Right hindlimb (tissue), 1 donor: ENCODE measurements around the gene ZBTB16.

Experiments used
- DNase-seq: peaks from one replicate; pipeline ENCODE4 v3.0.0-alpha.2; 2018

The ZBTB16 gene

DNA sequence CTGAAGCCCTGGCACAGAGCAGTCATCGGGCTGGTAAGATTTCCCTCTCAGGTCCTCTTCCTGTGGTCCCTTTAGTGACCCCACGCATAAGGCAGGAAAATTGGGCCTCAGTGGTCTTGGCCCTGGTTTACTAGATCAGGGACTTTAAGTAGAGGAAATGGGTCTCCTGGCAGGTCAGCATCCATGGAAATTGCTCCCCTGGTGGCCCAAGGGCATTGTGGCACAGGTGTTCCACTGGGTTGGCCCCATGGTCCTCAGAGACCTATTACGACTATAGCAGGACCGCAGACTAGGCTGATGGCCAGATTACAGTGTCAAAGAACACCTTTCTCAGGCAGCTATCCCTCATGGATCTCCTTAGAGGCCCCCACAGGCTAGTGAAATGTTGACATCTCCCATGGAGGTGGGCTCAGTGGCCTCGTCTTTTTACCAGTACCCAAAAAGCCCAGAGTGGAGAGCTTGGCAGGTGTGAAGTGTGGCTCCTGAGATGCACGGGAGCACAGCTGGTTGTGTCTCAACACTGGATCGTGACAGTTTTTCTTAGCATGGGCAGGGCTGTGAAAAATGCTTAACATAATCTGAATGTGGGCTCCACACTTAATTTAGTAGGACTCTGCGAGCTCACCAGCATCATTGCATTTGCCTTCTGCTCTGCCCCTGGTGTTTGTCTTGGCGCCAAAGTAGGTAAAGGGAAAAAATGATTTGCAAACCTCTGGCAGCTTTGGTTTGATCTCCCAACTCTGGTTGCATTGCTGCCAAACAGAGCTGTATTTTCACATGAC lies 74.2 kb downstream of the ZBTB16 start:
- no peak for DNase-seq

- no peak for DNase-seq
Measured at GRCh38 chr11:114134870-114135269, 75.4 kb downstream of the ZBTB16 start.

- no peak for DNase-seq
Measured at GRCh38 chr11:114135737-114136151, 76.2 kb downstream of the ZBTB16 start.

DNA sequence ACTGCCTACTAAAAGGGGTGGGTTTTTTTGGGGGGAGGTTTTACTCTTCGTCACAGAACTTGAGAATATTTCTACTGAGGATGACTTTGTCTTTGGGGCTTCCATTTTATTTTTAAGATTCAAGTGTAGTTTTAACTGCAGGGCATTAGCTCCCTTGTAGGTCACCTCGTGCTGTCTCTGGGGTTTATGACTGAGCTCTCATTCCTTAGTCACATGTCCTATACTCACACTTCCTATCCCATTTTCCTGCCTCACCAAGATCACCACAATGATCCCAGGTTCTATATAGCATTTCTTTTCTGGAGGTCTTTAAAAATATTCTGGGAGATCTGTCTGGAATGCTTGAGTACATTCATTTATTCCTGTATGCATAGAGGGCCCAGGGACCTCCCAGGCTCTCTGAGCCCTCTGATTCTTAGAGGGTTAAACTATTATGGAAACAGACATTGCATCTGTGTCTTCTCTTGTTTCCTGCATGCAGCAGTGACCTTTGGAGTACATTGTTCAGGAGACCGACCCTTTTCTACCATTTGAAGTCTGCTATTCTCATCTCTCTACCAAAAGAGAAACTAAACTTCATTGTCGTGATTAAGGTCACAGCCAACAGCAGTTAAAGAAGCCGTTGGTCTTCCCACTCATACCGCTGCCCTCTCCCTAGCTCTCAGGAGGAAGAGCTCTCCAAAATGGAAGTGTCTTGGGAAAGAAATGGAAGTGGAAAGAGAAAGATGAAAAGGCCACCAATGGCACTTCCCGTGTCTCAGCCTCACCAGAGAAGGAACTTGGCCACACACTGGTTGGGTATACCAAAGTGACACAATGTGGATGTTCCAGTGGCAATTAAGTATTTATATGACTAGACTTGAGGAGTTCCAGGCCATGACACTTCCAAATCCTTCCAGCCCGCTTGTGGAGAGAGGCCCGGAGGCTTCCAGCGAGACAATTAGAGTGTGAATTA lies 77.5 kb downstream of the ZBTB16 start:
- no peak for DNase-seq

DNA sequence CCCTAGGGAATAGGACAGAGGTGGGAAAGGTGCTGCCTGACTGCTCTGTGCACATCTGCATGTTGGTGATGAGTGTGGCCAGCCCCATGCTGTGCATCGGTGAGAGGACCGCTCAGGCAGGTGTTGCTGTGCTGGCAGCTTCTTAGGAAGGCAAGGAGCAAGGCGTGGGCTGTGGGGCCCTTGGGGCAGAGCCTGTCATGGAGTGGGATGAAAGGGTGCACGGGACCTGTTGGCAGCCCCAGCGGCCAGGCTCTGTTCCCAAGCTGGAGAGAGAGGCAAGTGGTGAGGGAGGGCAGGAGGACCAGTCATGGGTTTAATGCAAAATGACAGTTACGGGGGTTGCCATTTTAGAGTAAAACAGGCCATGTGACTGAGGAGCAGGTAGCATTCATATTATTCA lies 78.3 kb downstream of the ZBTB16 start:
- no peak for DNase-seq

- DNase-seq, result no peak
Measured at GRCh38 chr11:114138411-114138810, 78.9 kb downstream of the ZBTB16 start.

DNA sequence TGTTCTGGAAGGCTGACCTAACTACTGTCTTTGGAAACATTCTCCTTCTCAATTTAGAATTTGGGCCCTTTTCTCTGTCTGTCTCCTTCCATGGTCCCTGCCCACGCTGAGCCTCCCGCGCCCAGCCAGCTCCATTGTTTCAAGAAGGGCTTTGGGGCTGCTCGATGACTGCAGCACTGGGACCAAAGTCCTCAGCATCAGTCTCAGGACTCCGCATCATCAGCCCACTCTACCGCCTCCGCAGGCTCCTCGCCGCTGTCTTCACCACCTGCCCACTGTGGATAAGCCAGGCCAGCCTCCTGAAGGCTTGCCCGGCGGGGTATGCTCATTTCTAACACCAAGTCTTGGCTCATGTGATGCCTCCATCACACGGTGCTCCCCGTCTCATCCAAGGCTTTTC lies 81.3 kb downstream of the ZBTB16 start:
- DNase-seq, result no peak

- no peak for DNase-seq
Measured at GRCh38 chr11:114141863-114142580, 82.5 kb downstream of the ZBTB16 start.

- no peak for DNase-seq
Measured at GRCh38 chr11:114142707-114143106, 83.2 kb downstream of the ZBTB16 start.

- DNase-seq, result no peak
Measured at GRCh38 chr11:114145166-114145775, 85.8 kb downstream of the ZBTB16 start.

DNA sequence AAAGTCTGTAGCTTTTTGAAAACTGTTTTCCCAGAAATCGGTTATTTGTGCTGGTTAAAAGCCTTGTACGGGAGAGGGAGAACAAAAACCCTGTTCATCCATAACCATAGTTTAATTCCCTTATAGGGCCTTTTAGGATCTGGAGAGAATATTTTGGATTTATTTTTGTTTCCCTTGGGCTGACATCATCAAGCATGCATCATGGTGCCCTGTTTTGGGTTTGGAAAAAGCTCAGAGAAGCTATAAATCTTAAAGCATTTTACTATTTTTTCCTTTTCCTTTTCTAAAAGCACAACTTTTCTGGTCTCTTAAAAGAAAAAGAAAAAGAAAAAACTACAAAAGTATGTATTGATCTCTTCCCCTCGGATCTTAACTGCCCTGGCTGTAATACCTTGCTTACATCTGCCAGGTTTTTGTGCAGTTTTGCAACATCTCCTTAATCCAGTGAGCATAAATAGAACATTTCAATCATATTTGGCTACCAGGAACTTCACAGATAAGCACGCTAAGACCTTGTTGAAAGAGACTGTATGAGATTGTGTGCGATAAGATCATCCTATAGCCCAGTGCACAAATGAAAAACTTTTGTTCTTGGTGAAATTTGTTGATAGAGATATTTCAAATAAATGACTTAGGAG lies 88.0 kb downstream of the ZBTB16 start:
- DNase-seq, result no peak

DNA sequence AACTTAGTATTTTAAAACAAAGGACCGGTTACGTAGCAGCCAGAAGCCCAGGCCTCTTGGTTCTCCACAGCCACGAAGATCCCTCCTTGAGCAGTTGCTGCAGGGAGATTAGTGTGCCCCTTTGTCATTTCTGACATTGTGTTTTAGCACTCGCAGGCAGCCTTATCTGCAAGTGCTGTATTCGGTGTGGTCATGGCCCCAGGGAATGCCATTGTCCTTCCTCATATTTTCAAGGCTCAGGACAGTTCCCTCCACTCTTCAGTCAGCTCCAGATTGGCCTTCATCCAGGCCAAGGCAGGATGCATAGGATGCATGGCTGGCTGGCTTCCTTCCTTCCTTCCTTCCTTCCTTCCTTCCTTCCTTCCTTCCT lies 88.5 kb downstream of the ZBTB16 start:
- DNase-seq, result no peak

DNA sequence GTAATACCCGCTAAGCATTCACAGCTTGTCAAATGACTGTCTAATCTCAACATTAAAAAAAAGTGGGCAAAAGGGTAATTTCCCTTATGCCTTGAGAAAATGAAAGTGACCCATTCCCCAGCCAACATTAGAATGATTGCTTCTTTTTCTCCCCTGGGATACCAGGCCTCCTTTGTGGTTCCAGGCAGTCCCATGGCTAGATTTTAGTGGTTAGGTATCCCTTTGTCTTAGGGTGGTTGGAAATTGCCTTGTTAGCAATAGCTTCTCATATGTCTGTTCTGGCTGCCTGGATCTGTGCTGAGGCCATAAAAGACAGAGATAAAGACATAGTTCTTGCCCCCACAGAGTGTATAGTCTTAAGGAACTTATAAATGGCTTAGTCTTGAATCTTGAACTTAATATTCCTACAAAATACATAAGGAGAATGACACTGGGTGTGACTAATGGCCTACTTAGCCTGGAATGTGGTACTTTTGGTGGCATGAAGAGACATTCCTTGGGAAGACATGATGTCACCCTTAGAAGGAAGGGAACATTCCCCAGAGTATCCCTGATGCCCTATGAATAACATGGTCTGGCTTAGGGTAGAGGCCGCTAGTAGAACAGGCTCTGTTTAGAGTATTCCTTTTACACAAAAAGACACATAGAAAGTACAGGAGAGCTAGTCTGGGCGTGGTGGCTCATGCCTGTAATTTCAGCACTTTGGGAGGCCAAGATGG lies 90.3 kb downstream of the ZBTB16 start:
- DNase-seq, result no peak

GRCh38 chr11:114150671-114151070 lies 91.2 kb downstream of the ZBTB16 start:
- DNase-seq, result no peak

- no peak for DNase-seq
Measured at GRCh38 chr11:114151631-114152030, 92.1 kb downstream of the ZBTB16 start.

- DNase-seq, result no peak
Measured at GRCh38 chr11:114152162-114152561, 92.7 kb downstream of the ZBTB16 start.

GRCh38 chr11:114152785-114153184 lies 93.3 kb downstream of the ZBTB16 start:
- DNase-seq, result no peak

DNA sequence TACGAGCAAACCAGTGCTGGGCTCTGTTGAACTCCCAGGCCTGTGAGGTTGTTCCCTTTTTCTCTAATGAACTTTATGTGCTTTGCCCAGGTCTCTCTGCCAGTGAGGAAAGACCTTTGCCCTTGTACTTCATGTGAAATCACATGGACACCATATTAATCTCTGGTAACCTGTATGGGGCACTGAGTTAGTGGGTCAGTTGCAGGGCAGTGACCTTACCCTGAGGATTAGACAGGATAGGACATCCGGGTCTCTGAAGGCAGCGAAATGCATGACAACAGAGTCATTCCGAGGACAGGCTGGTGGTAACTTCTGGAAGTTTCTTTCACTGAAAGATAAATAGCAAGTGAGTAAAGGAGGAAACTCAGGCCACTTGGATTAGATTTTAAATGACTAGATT lies 93.7 kb downstream of the ZBTB16 start:
- DNase-seq, result no peak

DNA sequence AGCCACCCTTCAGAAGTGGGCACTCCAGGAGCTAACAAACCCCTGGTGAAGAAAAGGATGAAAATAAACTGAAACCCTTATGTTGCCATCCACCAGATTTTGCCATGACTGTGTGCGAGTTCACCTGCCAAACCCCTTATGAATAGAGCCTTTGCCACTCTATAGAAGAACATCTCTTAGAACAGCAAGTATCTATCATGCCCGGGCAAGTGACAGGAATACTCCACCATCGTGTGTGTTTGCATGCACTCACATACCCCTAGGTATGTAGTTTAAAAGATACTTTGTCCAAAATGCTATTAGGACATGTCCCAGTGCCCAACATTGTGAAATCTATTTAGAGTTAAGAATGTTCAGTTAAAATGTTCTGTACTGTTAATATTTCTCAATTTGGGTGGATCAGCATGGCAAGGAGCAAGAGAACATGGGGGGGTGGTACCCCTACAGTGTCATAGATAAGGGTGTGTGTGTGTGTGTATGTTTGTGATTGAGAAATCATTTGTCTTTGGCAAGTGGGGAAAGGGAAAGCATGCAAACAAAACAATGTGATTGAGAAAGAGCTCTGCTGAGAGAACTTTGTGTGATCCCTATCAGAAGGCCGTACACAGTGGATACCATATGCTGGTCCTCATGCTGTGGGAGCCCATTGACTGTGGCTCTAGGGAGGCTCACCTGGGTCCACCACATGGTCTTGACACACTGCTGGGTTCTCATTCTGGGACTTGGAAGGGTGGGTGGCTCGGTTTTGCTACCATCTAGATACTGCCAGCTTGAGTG lies 94.9 kb downstream of the ZBTB16 start:
- no peak for DNase-seq

DNA sequence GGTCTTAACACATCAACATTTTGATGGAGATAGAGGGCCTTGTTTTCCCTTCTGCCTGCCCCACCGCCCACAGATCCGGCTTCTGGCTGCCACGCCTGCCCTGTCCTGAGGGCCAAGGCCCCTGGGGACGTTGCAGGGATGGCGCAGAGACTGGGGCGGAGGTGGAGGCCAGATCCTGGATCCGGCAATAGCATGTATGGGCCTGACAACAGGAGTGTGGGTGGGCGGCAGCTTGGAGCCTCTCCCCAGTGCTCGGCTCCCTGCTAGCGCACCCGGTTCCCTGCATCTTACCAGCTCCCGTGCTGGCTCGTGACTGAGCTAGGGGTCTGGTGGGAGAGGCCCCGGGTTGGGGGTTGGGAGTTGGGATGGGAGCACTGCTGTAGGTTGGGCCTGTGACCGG lies 95.6 kb downstream of the ZBTB16 start:
- DNase-seq, result no peak

- DNase-seq, result no peak
Measured at GRCh38 chr11:114156131-114156581, 96.6 kb downstream of the ZBTB16 start.
